Colonic mucosa (tissue), 4 donors: Measurements from ENCODE around the gene RAB12. TPM values are rescaled to one million over a fixed set of nuclear protein-coding genes. Genes with fewer than 3 reads are reported as not detected.
A peak's percentile ranks its signal among the peaks of the same experiment; 100 is the strongest.

ENCODE experiments used
- DNase-seq: peaks from one replicate; pipeline ENCODE4 v3.0.0-alpha.2; 2020
- H3K27ac ChIP-seq: fragments of 200-600 bp; one replicate; pipeline ENCODE4 v1.8.0; 2021
- H3K27me3 ChIP-seq: fragments of 200-600 bp; one replicate; pipeline ENCODE4 v1.8.0; 2021
- H3K36me3 ChIP-seq: fragments of 200-600 bp; one replicate; pipeline ENCODE4 v1.8.0; 2021
- H3K4me1 ChIP-seq: fragments of 200-600 bp; one replicate; pipeline ENCODE4 v1.8.0; 2021; ENCODE audit warnings: mild to moderate bottlenecking
- H3K4me3 ChIP-seq: fragments of 200-600 bp; one replicate; pipeline ENCODE4 v1.8.0; 2021
- H3K9ac ChIP-seq, 2 donors: one replicate each; pipeline ENCODE4 v1.7.0; 2013; ENCODE audit warnings: control low read depth in 2 of 2, low read depth in 2 of 2, low read length in 2 of 2
- H3K9me3 ChIP-seq: fragments of 200-600 bp; one replicate; pipeline ENCODE4 v1.8.0; 2021
- CTCF ChIP-seq: fragments of 200-600 bp; IDR thresholded peaks from one replicate; pipeline ENCODE4 v1.8.0; 2022; ENCODE audit warnings: antibody characterized with exemption, mild to moderate bottlenecking
- intact Hi-C: fragments of 100-400 bp; cut with DNase I; formaldehyde crosslinking; loops from one replicate; pipeline ENCODE4 v1.14.1; 2022
- total RNA-seq, 2 donors: library from RNA; stranded (reverse); fragmentation: NEBNext Ultra II Directional in 1 of 2; extraction: Animal tissue kit (Norgen Biotek cat#: 25700) in 1 of 2; gene quantifications; one replicate each; pipeline ENCODE4 v1.2.1, GENCODE V29; 2021
- donor health status: healthy.
- donor health status: DM: no; HTN: no; CAD: no.
- donor health status: DM: no; HTN: no; CAD: no.

RAB12 gene
- total RNA-seq, 2 donors from 2014 or later: 11.2 to 19.6 TPM

GRCh38 chr18:8685141-8685913 is 76.1 kb downstream of the RAB12 start:
- DNase-seq: peak; percentile 1
- Histone ChIP-seq H3K9me3 (no peaks in the 10 kb centered on the region), H3K4me3 (no peak overlapping the region), H3K4me1 (no peaks in the 10 kb centered on the region), H3K27me3 (no peaks in the 10 kb centered on the region), H3K36me3 (no peaks in the 10 kb centered on the region), H3K27ac (no peak overlapping the region), H3K9ac (no peak overlapping the region)
- intact Hi-C loops: no loop called here
- TF ChIP-seq CTCF: no peak

- Histone ChIP-seq H3K27ac (no peak overlapping the region), H3K4me3 (no peak overlapping the region), H3K9ac (no peak overlapping the region), H3K4me1 (no peaks in the 10 kb centered on the region), H3K36me3 (no peaks in the 10 kb centered on the region), H3K27me3 (no peaks in the 10 kb centered on the region), H3K9me3 (no peaks in the 10 kb centered on the region)
- DNase-seq: no peak
- intact Hi-C loops: no loop called here
- TF ChIP-seq CTCF: no peak
These were observed 76.6 kb downstream of the RAB12 start for GRCh38 chr18:8685914-8686216.

GRCh38 chr18:8686611-8687010 is 77.4 kb downstream of the RAB12 start:
- H3K27me3 ChIP-seq: no peaks in the 10 kb centered on the region
- H3K36me3 ChIP-seq: no peaks in the 10 kb centered on the region
- H3K4me1 ChIP-seq: no peaks in the 10 kb centered on the region
- intact Hi-C loops: no loop called here
- no peak overlapping the region for H3K27ac ChIP-seq
- no peaks in the 10 kb centered on the region for H3K9me3 ChIP-seq
- no peak overlapping the region for H3K4me3 ChIP-seq
- H3K9ac ChIP-seq: no peak overlapping the region
- no peak for TF ChIP-seq CTCF
- no peak for DNase-seq

GRCh38 chr18:8688216-8688800 is 79.1 kb downstream of the RAB12 start:
- TF ChIP-seq CTCF: no peak
- intact Hi-C loops: no loop called here
- no peak for DNase-seq
- no peak overlapping the region for H3K9ac ChIP-seq
- H3K27me3 ChIP-seq: no peaks in the 10 kb centered on the region
- no peak overlapping the region for H3K27ac ChIP-seq
- H3K9me3 ChIP-seq: no peaks in the 10 kb centered on the region
- no peaks in the 10 kb centered on the region for H3K36me3 ChIP-seq
- no peak overlapping the region for H3K4me3 ChIP-seq
- H3K4me1 ChIP-seq: no peaks in the 10 kb centered on the region

GRCh38 chr18:8688816-8689215 is 79.6 kb downstream of the RAB12 start:
- Histone ChIP-seq H3K36me3 (no peaks in the 10 kb centered on the region), H3K4me1 (no peaks in the 10 kb centered on the region), H3K27me3 (no peaks in the 10 kb centered on the region), H3K27ac (no peak overlapping the region), H3K9ac (no peak overlapping the region), H3K4me3 (no peak overlapping the region), H3K9me3 (no peaks in the 10 kb centered on the region)
- TF ChIP-seq CTCF: no peak
- no peak for DNase-seq
- intact Hi-C loops: no loop called here

Other genes with a start within 250 kb of the RAB12 start
- gene MTCL1, start 96.1 kb downstream of the RAB12 start, total RNA-seq: 10 to 100 TPM in 1 of 2 donors, 1 to 10 TPM in 1; 2.3 to 20.8 TPM